Measurements from ENCODE around the gene NSUN2.

- TF ChIP-seq CTCF (IDR thresholded peaks at IDR 0.05) (no peak), POLR2AphosphoS5 (IDR thresholded peaks at IDR 0.05) (no peak), POLR2A (IDR thresholded peaks at IDR 0.05) (no peak), EP300 (IDR thresholded peaks at IDR 0.05) (no peak)
Measured at GRCh38 chr5:6673963-6674362, 41.1 kb upstream of the NSUN2 start.
